ENCODE data around the gene ABLIM3.

DNA sequence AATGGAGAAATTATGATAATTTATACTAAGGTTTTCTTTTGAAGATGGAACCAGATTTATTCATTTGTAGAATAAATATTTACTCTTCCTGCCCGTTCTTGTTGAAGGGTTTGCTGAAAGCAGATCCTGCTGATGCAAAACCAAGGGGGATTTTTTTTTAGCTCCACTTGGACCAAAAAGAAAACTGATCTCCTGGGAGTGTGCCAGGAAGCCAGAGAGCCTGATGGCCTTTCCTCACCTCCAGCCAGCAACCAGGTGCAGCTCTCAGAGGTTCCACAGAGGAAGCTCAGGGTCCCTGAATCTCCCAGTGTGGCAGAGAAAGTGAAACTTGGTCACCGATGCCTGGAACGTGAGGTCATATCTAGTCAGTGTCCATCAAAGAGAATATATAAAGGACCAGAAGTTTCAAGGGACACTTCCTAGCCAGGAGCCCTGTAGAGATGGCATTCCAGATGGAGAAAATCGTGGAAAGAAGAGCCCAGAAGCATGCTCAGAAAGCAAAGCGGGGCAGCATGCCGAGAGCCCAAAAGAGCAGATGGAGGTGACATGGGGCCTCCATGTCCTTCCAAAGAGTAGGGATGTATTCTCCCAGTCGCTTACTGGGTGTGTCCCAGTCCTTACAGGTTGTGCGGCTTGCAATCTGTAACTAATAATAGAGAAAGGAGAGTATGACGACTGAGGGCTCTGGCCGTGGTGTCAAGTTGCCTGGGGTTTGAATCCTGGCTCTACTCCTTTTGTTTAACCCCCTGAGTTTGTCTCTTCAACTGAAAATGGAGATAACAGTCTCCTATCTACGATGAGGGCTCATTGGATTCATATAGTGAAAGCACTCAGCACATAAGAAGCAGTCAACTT is 142.6 kb downstream of the ABLIM3 start:
- TF ChIP-seq ZFP30 (CRISPR knock-in tag; IDR thresholded peaks at IDR 0.05) (no peak), RARB (CRISPR knock-in tag; IDR thresholded peaks at IDR 0.05) (no peak), ZFP3 (CRISPR knock-in tag; IDR thresholded peaks at IDR 0.05) (no peak), ZC3H10 (CRISPR knock-in tag; IDR thresholded peaks at IDR 0.05) (no peak), ISL1 (CRISPR knock-in tag; IDR thresholded peaks at IDR 0.05) (no peak), PATZ1 (CRISPR knock-in tag; IDR thresholded peaks at IDR 0.05; ENCODE audit: borderline replicate concordance) (no peak), ESRRG (CRISPR knock-in tag; IDR thresholded peaks at IDR 0.05) (no peak)
- TF ChIP-seq, protein P1, sequence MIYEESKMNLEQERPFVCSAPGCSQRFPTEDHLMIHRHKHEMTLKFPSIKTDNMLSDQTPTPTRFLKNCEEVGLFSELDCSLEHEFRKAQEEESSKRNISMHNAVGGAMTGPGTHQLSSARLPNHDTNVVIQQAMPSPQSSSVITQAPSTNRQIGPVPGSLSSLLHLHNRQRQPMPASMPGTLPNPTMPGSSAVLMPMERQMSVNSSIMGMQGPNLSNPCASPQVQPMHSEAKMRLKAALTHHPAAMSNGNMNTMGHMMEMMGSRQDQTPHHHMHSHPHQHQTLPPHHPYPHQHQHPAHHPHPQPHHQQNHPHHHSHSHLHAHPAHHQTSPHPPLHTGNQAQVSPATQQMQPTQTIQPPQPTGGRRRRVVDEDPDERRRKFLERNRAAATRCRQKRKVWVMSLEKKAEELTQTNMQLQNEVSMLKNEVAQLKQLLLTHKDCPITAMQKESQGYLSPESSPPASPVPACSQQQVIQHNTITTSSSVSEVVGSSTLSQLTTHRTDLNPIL (CRISPR knock-in tag; IDR thresholded peaks at IDR 0.05; ENCODE audit: low read depth): no peak

Data from SK-N-SH treated with all-trans-retinoic acid at 6 μM for 48 hours (cell line).